ENCODE data around the gene HOXA3.

HOXA3 gene

GRCh38 chr7:27151931-27152815 is at the start of gene HOXA3:
Gene HOXA3 (minus strand): TSS chr7:27152583. CDS start chr7:27110640, 41,943 bp downstream.
- peak; percentile 79 for DNase-seq

- DNase-seq, result no peak
These were observed 49.2 kb upstream of the HOXA3 start for GRCh38 chr7:27201580-27202017.

DNA sequence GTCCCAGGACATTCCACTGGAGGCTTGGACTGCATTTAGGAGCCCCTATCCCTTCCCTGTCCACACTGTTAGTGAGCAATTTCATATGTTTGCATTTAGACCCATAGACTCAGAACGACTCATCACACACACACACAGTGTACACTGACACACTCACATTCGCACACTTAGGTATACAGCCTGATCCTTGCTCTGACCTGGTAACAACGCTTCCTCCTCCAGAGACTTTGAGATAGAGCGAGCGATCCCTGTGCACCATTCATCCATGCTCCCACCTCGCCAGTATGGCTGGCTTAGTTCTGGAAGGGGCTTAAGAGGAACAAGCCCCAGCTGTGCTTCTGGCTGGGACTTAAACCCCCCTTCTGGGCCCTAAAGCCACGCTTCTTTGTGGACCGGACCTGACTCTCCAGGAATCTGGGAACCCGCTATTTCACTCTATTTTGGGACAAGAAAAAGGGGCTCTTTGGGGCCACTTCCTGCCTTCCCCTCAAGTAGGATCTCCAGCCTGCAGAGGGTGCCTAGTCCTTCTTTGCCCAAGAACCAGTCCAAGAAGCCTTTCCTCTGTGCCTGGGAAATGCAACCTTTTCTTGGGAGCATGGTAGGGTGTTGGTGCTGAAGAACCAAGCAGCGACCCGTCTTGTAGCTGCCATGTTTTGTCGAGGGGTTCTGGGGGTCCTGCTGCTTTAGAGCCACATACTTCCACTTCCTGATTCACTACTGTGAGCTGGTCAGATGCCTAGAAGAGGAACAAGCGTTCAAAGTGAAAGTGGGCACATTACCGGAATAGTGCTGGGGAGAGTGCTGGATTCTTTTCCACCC is 48.6 kb upstream of the HOXA3 start:
- DNase-seq, result peak; percentile 61

- peak; percentile 63 for DNase-seq
These were observed 47.7 kb upstream of the HOXA3 start, which contains the start of gene HOXA13 for GRCh38 chr7:27199849-27200760. Gene HOXA13 (minus strand): TSS chr7:27200091. CDS start chr7:27200077, 14 bp downstream.

GRCh38 chr7:27198871-27199801 is 46.8 kb upstream of the HOXA3 start:
- no peak for DNase-seq

DNA sequence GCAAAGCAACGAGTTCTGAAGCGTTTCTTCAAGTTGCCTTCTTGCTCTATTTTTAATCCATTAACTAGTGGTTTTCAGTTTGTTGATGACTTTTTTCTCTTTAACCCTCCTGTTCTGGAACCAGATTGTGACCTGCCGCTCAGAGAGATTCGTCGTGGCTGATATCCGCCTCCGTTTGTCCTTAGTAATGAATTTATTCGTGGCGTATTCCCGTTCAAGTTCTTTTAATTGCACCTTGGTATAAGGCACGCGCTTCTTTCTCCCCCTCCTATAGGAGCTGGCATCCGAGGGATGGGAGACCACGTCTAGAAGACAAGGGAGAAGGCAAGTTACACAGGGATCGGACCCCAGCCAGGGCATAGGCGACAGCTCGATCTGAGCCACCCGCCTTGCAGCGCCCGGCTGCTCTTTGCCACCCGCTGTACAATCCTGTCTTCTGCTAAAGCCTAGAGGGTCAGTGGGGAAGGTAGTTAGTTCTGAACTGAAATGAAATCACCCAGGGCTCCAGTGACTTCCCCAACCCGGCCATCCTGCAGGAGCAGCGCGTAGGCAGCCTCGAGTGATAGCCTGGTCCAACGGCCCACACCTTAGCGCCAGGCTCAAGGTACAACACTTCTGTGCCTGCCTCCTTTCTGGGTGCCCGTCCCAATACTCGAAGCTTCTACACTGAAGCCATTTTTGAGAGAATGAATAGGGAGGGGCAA is 45.9 kb upstream of the HOXA3 start:
- no peak for DNase-seq

DNA sequence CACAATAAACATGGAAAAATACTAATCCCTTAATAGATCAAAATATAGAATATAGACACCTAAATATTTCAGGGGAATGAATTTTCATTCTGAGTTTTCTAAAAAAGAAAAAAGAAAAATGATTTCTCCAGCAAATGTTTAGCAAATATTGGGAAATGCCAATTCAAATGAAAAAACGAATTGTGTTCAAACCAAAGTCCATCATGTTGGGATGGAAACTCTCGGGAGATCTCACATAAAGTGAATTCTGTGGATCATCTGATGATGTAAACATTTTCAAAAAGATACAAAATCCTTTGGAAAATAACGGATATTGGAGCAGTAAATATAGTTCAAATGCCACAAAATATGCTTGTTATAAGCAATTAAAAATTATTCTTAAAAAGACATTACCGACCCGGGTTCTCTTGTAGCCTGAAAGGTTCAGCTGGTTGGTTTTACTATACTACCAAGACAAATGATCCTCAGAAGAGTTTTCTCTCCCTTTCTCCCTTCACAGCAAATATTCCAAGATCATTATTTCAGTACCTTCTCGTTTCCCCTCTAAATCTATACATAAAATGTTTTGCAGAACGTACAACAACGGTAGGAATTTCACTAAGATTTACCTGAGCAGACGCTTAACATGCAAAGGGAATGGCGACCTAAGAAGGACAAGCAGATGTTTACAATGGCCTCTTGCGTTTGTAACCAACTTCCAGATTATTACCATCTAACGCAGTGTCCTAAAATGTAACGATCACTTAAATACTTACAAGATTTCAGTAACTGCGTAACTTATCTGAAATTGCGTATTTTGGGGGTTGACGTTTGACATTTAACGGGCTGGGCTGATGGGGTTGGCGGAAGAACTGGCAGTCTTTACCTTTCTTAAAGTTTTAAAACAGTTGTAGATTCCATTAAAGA is 45.0 kb upstream of the HOXA3 start:
- no peak for DNase-seq

GRCh38 chr7:27196287-27196767 is 43.9 kb upstream of the HOXA3 start:
- peak; percentile 91 for DNase-seq

DNA sequence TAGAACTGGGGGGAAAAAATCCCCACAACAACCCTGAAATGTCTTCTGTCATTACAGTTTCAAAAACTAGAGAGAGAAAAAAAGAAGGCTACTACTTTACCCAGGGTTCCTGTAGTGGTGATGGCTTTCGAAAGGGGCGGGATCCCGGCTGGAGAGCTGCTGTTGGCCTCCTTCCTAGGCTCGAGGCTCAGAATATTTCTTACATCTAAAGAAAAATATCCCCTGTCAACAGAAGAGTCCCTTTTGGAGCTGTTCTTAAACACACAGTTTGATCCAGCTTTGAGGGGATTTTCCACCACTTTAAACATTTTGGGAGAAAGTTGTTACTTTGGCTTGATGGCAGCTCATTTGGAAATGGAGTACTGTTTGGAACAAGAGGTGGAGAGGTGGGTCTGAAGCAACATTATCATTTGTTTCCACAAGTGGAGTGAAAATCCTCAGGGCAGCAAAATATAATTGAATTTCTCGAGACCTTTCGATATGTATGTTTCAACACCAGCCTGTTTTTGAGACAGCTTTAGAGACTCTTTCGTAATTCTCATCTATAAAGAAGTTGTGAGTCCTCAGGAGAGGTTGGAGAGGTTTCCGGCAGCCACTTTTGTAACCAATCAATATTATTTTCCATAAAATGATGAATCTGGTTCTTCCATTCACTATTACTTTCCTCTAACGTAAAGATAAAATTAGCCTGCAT is 42.5 kb upstream of the HOXA3 start:
- DNase-seq, result no peak

GRCh38 chr7:27194002-27194352 is 41.6 kb upstream of the HOXA3 start:
- DNase-seq, result no peak

DNA sequence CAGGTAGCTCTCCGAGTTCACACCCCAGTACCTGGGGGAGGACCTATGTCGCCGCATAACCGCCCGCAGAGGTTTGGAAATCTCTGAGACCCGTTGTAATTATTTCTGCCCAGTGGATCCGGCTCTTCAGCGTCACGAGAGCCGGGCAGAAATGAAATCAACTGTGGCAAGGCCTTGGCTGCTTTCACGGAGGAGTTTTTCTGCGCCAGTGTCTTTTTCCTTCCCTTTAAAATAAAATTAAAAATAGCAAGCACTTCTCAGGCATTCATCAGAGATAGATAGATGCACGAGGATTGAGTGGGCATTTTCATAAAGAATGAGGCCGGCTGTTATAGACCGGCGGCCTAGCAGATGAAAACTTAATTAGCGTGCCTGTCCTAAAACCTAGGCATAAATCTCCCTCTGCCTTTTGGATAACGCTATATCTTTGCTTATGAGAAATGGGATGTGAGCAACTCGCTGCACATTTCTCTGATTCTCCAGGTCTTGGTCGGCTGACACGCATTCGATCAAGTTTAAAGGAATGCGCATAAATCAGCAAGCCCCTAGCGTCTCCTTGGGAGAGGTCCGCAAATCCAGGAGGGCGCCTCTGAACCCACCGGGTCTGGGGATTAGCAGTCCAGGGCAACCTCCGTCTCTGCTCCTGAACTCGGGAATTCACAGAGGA is 41.1 kb upstream of the HOXA3 start:
- DNase-seq, result no peak

GRCh38 chr7:27192546-27193334 is 40.4 kb upstream of the HOXA3 start:
- peak; percentile 79 for DNase-seq

- DNase-seq, result no peak
These were observed 39.6 kb upstream of the HOXA3 start for GRCh38 chr7:27191833-27192545.

DNA sequence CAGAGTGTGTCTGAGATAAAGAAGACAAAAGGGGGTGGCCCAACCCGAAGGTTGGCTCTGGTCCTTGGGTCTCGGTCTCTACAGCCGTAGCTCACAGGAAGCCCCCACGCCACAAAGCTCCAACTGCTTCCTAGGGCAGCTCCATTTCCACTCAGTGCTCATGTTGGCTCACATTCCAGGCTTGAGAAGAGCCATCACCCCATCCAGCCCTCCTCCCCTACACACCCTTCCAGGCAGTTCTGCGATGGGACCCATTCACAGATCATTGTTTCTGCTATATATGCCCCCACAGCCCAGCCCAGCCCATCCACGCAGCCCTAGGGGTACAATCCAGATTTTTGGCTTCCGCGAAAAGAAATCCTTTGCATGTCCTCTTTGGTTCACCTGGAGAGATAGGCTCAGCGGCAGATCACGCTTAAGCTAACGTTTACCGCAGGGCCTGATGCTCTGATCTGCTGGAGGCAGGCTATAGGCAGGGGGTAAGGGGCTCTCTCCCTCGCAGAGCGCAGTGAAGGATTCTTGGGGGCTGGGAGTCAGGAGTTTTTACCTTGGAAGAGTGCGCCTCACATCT is 38.9 kb upstream of the HOXA3 start:
- no peak for DNase-seq

GRCh38 chr7:27189997-27190748 is 37.8 kb upstream of the HOXA3 start:
- no peak for DNase-seq
